ENCODE measurements around the gene MAPK8. TPM values are rescaled to one million over a fixed set of nuclear protein-coding genes. Genes with fewer than 3 reads are reported as not detected.

Gene MAPK8
- total and polyA plus RNA-seq, 2 of the 4 experiments (the other 2 are of a cell fraction): 41.5 to 54.7 TPM

DNA sequence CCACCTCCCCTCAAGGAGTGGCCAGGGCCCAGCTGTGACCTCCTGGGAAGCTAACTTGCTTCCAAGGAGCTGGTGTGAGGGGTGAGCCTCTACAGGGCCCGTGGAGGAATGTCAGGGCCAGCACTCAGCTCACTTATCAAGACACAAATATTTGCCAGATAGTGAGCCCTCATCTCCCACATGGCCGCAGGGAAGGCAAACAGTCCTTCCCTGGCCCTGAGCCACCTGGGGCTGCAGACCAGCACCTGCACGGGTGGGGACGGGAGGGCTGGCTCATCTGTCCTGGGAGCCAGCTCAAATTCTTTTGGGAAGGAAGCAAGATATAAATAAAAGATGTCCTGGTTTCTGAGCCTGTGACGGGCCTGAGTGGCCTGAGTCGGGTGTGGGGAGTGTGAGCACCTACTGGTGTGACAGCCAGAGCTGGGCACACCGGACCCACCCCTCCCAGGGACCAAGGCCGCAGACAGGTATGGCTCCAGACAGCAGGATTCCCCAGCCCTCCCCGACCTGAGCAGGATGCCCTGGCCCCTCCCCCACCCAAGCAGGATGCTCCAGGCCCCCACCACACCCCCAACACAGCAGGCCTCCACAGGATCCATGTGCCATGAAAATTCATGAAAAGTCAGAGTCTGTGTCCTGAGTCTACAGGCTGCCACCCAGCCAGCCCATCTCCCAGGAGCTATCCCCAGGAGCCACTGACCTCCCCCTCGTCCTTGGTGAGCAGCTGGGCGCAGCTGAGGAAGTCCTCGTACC is 148.0 kb downstream of the MAPK8 start:
- H2BK120ac ChIP-seq (ENCODE audit: low read depth, low read length): no peak overlapping the region
- H3K27me3 ChIP-seq (ENCODE audit: control insufficient read depth, insufficient read depth, low read length): no peaks in the 10 kb centered on the region
- peaks cover 10% of the 10 kb centered on the region for H3K4me1 ChIP-seq (ENCODE audit: control insufficient read depth, insufficient read depth, low read length)
- H3K56ac ChIP-seq (ENCODE audit: extremely low read depth, insufficient read depth, low read length): no peak overlapping the region
- H3K14ac ChIP-seq (replicated peaks; ENCODE audit: low read depth, low read length): no peak overlapping the region
- H3K36me3 ChIP-seq (ENCODE audit: control insufficient read depth, insufficient read depth, low read length): peaks cover 11% of the 10 kb centered on the region; the same call in 1 of the 2 replicates
- H2BK15ac ChIP-seq (ENCODE audit: low read depth, low read length): no peak overlapping the region
- 78% methylated on average over 6 of the region's 12 CpGs; no CpG with 5 or more reads in 1 of the 2 experiments for WGBS, 2 experiments (ENCODE audit: extremely low coverage in 2 of 2, insufficient read length in 1 of 2)
- no peak overlapping the region for H2AFZ ChIP-seq (replicated peaks; ENCODE audit: low read length, poor library complexity)
- intact Hi-C loops (cut with micrococcal nuclease): no loop called here
- H3K18ac ChIP-seq (ENCODE audit: low read depth, low read length): no peak overlapping the region
- in situ Hi-C loops (cut with MboI; ENCODE audit: low sequenced_read_pairs): no loop called here
- no peak overlapping the region for H2BK20ac ChIP-seq (ENCODE audit: low read depth, low read length)
- H3K79me1 ChIP-seq (ENCODE audit: low read depth in 1 of 2, low read length in 2 of 2): peaks cover 4 to 67% of the 10 kb centered on the region in 2 experiments; a peak in 2 of 4 replicates
- no peak for DNase-seq
- BruUV-seq (replicated peaks): no TSS peak
- peaks cover 14% of the 10 kb centered on the region; the same call in 1 of the 2 replicates for H4K20me1 ChIP-seq (ENCODE audit: insufficient read depth, low read length)
- no peak overlapping the region for H3K4ac ChIP-seq (ENCODE audit: low read depth, low read length)
- POLR2A ChIA-PET (ENCODE audit: unreplicated experiment): no interaction called here
- dilution Hi-C loops (cut with HindIII; ENCODE audit: low sequenced_read_pairs, unreplicated experiment): no loop called here
- H4K91ac ChIP-seq (ENCODE audit: insufficient read depth, low read depth, low read length): no peak overlapping the region
- H3K27ac ChIP-seq (ENCODE audit: insufficient read depth, low read length): no peak overlapping the region
- no peak overlapping the region for H3K23ac ChIP-seq (ENCODE audit: low read depth, low read length)
- H3K4me3 ChIP-seq (ENCODE audit: insufficient read depth, low read depth, low read length): no peak overlapping the region
- no peak overlapping the region for H4K8ac ChIP-seq (ENCODE audit: low read depth in 2 of 2, low read length in 2 of 2)
- no peaks in the 10 kb centered on the region for H3K9me3 ChIP-seq (ENCODE audit: control insufficient read depth, insufficient read depth, low read length)
- CTCF ChIA-PET: no interaction called here
- no peak overlapping the region for H3K9ac ChIP-seq (ENCODE audit: low read depth, low read length)
- H3K9me1 ChIP-seq (ENCODE audit: insufficient read depth, low read length): peaks cover 6% of the 10 kb centered on the region; the same call in 1 of the 2 replicates
- no peak overlapping the region for H2AK5ac ChIP-seq (ENCODE audit: low read depth, low read length)
- no peak overlapping the region for H2AK9ac ChIP-seq (replicated peaks; ENCODE audit: low read depth, low read length, poor library complexity)
- no peak overlapping the region for H4K5ac ChIP-seq (ENCODE audit: low read depth, low read length)
- H3K4me2 ChIP-seq (ENCODE audit: low read depth, low read length): no peak overlapping the region
- ATAC-seq (ENCODE audit: low read depth): peak; percentile 21; the same call in 1 of the 2 replicates
- H2BK5ac ChIP-seq (ENCODE audit: low read depth, low read length, poor library complexity, severe bottlenecking): no peak overlapping the region
- TF ChIP-seq MXI1 (IDR thresholded peaks at IDR 0.05; ENCODE audit: borderline replicate concordance, low read depth, low read length) (no peak), SMC3 (IDR thresholded peaks at IDR 0.05; ENCODE audit: low read depth, low read length) (no peak), RFX5 (IDR thresholded peaks at IDR 0.05; ENCODE audit: low read depth, low read length) (no peak), NFE2L2 (IDR thresholded peaks at IDR 0.05; ENCODE audit: low read depth, low read length) (no peak), FOS (IDR thresholded peaks at IDR 0.05; ENCODE audit: low read depth, low read length) (no peak), MAFK (IDR thresholded peaks at IDR 0.05; ENCODE audit: low read depth, low read length) (no peak), CTCF (conservative IDR thresholded peaks at IDR 0.05; ENCODE audit: low read depth, low read length) (no peak), BHLHE40 (IDR thresholded peaks at IDR 0.05; ENCODE audit: low read depth, low read length) (no peak), MAZ (IDR thresholded peaks at IDR 0.05; ENCODE audit: borderline replicate concordance, low read depth, low read length) (no peak), USF2 (IDR thresholded peaks at IDR 0.05; ENCODE audit: low read depth, low read length) (no peak), CHD1 (IDR thresholded peaks at IDR 0.05; ENCODE audit: low read depth, low read length) (no peak), RAD21 (IDR thresholded peaks at IDR 0.05; ENCODE audit: low read length) (no peak)

All from IMR-90 (cell line).